GM21360 (cell line): ENCODE results near the gene CFLAR.
"Not testable (repeated sequence)": the region's sequence is repeated elsewhere in the genome, so short reads cannot be mapped to it uniquely, and the experiment has no call there.

ENCODE experiments used
- ATAC-seq: cut with Tn5 transposase; IDR thresholded peaks from one replicate; pipeline ENCODE4 v1.9.1; 2021; ENCODE audit warnings: mild to moderate bottlenecking, moderate library complexity; ENCODE audit not compliant: unreplicated experiment

Gene CFLAR

DNA sequence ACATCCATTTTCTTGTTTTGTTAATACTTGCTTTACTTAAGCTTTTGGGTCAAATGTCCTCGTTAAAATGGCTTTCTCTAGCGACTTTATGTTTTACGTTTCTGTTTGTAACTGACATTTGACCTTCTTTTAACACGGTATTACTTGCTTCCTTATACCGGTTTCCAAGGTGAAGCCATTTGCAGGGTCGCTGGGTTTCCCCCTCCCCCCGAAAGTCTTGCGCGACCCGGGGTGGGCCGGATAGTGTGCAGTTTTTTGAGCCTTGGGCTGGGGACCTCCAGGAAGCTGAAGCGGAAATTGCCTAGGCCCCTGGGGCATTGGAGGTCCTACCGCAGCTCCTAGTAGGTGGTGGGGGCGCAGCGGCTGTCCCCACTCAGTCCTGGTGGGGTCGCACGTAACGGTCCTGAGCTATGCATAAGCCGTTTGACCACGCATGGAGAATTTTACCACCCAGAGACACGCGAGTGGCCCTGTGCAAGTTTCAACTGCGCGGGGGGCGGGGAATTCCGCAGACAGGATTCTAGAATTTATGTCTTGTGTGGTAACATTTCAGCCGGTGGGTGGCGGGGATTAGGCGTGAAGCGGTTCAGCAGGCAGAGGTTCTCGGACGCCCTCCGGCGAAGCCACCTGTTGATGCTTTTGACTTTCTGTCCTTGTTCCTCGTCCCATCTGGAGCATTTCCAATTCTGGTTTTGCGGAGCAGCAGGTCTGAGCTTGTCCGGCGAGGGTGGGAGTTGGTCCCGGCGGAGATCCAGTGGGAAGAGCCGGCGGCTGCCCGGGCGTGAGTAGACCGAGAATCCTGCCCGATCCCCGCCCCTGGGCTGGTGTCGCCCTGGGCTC is 2.4 kb downstream of the CFLAR start:
- peak; percentile 37 for ATAC-seq

DNA sequence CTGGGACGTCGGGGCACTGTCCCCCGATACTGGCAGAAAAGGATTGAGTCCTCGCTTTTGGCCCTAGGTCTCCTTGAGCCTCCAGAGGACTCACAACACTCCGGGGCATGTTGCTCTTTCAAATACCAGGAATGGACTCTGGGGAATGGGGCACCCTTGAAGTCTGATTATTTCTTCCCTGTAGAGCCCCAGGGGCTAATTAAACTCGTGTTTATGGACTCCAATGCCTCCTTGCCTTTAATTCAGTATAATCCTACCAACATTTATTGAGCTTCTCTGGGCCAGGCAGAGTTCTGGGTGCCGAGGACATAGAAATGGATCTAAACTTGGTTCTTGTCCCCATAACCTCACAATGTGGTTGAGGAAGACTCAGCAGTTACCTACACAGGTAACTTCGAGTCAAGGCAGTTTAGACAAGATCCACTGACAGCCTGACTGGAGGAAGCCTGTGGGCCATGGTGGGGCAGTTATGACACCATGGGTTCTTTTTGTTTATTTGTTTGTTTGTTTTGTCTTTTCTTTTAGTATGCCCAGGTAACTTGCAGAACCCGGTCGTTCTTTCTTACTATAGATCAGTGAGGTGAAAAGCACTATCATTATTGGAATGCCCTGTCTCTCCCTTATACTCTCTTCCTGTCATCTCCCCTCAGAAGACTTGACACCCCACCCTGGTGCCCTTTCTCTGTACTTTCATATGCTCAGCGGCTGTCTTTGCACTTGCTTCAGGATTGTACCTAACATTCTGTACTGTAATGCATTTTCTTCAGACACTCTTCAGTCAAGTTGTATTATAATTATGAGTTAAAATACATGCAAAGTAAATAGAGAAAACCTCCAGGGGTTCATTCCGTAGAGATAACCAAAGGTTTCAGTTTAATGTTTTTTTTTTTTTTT is 3.2 kb downstream of the CFLAR start:
- no peak for ATAC-seq

DNA sequence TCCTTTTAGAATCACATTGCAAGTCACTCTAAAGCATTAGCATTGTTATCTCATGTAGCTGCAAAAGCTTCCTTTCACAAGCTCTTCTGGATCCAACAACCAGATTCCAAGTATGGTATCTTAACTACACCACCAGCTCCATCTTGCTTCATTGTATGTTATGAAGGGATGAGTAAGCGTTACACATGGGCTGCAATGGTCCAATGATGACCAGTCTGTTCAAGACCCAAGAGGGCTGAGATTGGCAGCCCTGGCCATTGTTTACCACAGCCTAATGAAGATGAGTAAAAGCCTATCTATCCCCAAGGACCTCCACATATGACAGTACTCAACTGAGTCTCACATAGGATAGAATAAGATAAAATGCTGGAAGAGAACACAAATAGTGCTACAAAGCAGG is 6.3 kb downstream of the CFLAR start:
- ATAC-seq: no peak

DNA sequence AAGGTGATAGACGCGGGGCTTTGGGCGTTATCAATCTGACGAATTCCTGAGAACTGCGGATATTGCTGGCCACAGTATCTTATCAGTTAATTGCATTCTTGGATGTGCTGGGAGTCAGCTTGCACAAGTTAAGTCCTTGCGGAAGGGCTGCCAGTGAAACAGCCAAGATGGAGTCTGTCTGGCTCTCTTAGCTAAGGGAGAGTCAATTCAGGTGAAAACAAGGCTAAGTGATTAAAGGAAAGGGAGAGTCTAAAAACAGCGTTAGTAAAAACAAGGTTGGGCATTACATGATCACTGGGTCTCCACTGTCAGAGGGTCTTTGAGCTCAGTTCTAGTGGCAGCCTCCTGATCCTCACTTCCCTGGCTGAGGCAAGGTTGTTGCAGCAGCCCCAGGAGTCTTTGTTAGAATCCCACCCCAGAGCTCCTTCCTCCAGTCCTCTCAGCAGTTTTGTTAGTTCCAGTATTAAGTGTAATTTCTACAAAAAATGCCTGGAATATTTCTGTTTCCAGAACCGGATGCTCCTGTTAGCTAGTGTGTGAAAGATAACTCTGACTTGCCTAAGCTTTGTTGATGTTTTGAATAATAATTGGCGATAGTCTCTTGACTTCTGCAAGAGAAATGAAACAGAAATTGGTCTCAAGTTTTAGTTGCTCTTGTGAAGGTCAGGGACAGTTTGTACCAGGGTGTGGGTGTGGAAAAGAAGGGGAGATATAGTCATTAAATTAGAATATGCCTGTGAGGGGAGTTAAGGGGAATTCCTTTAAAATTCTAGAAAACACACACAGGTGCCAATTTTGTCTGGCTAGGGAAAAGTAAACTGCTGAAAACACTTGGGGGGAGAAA is 10.6 kb downstream of the CFLAR start:
- ATAC-seq: peak; percentile 25

DNA sequence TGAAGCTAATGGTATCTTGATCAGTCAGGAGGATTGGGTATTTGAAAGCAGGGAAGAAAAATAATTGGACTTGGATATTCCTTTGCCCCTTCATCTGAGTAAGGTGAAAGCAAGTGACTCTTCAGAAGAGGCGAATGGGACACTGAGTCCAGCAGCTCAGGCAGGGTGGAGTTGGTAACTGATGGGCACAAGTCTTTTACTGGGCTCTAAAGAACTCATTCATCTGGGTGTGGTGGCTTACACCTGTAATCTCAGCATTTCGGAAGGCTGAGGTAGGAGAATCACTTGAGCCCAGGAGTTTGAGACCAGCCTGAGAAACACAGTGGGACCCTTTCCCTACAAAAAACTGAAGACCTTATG is 11.2 kb downstream of the CFLAR start:
- no peak for ATAC-seq

DNA sequence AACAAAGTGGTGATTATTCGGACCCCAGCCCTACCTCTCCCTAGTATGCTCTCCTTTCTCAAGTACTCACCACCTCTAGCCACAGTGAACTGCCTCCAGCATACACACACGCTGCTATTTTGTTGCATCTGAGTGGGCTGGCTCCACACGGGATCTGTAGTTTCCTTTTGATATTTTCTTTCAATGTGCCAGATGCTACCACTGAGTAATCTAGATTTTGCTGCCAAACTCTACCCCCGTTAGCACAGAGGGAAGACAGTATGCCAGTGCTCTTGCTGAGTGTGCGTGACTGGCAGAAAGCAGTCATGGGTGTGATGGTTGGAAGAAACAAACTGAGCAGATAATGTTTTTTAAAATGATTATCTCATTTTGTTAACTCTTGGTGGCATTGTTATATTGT is 11.6 kb downstream of the CFLAR start:
- no peak for ATAC-seq

DNA sequence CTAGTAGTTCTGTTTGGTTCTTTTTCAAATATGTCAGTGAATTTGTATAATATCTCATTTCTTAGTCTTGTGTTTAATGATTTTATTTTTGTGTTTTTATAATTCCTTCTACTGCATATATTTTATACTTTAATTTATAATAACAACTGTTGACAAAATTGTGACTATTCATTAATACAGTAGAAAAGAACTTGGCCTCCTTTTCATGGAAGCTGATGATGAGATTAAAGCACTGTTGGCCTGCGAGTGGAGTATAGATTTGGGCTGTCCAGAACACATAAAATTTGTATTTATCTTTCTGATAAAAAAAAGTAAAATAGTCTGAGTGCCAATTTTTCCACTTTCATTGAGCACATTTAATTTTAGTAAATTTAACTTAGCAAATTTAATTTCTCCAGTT is 12.1 kb downstream of the CFLAR start:
- ATAC-seq: no peak

DNA sequence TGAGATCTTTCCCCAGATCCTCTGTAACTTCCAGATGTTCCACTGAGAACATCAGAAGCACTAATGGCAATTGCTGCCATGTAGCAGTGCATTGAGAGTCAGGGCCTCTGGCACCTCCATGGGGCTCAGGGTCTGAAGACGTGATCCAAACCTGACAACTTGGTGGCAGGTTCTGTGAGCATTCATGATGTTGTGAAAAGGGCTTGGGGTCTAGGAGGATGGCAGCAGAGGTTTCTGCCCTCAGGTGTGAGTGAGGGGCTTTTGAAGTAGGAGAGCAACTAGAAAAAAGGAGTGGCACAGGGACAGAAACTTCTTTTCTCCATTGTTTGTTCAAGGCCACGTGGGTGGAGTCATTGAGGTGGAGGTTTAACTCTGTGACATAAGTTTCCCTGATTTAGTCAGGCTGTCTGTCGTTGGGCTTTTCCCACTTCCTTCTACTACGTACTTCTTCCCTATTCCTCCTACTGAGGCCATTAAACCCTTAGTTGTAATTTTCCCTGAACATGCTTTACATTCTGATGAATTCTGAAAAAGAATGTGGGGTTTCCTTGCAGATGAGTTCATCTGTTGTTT is 13.1 kb downstream of the CFLAR start:
- no peak for ATAC-seq

DNA sequence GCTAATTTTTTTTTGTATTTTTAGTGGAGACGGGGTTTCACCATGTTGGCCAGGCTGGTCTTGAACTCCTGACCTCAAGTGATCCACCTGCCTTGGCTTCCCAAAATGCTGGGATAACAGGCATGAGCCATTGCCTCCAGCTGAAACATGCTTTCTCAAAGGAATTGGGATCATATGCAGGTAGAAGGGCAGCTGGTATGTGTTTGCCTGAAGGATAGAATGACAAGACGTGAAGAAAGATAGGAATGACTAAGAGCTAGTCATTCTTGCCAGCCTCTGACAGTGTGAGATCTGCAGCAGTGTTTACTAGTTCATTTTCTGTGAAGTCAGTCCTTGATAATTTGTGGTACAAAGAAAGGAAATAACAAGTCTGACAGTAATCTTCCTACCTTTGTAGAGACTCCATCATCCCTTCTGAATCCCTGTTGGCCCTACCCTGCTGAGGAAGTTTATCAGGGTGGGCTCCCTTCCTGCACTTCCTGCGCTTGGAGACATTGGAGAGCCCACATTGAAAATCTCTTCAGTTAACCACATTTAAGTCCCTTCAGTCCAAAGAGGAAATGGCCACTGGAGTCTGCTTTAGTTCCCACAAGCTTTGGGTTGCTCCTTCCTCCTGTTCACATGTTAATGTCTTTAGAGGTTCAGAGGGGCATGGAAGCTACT is 14.7 kb downstream of the CFLAR start:
- no peak for ATAC-seq

DNA sequence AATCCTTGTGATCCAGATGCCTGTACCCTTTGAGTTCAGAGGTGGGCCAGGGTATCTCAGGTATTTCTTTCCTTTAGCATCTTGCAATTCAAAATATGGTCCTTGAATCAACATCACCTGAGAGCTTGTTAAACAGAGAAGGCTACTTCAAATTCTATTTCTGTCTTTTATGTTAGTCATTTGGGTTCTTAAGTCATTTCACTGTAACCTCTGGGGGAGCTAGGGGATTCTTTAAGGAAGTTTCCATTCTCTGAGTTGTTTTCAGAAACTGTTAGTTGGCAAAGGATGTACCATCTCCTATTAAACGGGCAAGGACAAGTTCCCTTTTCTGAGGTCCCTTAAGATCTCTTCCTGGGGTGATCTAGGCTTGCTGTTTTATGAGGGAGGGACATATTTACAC is 16.6 kb downstream of the CFLAR start:
- peak; percentile 31 for ATAC-seq

DNA sequence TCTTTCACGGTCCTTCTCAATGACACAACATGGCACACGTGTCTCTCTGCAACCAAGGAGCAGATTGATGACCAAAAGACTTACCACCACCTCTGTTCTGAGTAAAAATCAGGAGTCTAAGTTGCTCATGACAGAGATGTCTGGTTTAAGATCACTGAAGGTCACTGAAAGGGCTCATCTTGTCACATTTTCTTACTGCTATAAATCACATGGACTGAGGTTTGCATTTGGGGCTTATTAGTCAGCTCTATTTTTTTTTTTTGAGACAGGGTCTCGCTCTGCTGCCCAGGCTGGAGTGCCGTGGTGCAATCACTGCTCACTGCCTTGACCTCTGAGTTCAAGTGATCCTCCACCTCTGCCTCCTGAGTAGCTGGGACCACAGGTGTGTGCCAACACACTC is 19.4 kb downstream of the CFLAR start:
- ATAC-seq: no peak

DNA sequence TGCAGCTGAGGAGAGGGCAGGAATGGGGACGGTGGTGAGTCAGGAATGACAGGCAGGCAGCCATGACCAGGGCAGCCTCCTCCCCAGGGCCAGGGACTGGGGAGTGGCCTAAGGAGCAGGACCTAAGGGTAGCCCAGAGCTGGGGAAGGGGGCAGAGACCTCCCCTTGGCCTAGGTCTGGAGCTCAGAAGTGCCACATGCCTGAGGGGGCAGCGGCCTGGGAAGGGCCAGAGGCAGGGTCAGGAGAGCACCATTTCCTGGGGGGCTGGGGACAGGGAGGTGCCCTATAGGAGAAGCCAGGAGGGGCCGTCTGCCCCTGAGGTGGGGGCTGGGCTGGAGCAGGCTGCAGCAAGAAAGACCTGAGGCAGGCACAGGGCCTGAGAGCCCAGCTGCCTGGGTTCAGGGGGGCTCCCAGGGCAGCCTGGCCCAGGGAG is 20.9 kb downstream of the CFLAR start:
- ATAC-seq: no peak

DNA sequence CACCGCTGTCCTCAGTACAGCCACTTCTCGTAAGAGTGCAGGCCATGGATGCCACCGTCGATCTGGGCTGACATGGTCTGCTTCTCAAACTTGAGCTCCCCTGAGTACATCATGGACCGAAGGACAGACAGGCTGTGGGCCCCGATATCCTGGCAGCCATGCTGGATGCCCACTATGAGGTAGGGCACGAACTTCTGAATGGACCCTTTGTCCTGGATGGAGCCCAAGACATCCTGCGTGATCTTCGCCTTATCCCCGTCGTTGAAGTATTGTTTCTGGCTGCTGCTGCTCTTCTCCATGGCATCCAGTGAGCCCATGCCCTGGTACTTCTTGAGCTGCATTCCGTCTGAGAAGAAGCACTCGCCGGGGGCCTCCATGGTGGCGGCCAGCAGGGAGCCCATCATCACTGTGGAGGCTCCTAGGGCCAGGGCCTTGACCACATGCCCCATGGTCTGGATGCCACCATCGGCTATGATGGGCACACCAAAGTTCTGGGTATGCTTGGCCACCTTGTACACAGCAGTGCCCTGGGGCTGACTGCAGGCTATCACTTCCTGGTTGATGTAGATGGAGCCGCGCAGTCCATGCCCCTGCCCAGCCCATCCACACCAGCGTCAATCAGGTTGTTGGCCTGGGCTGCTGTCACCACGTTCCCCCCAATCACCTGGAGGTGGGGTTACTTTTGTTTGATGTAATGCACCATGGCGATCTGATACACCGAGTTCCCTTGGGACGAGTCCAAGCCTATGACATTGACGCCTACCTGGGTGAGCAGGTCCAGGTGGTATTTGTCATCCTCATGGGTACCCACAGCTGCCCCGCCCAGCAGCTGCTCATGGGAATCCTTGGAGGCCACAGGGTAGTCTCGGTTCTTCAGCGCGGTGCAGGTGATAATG is 21.8 kb downstream of the CFLAR start:
- no peak for ATAC-seq

DNA sequence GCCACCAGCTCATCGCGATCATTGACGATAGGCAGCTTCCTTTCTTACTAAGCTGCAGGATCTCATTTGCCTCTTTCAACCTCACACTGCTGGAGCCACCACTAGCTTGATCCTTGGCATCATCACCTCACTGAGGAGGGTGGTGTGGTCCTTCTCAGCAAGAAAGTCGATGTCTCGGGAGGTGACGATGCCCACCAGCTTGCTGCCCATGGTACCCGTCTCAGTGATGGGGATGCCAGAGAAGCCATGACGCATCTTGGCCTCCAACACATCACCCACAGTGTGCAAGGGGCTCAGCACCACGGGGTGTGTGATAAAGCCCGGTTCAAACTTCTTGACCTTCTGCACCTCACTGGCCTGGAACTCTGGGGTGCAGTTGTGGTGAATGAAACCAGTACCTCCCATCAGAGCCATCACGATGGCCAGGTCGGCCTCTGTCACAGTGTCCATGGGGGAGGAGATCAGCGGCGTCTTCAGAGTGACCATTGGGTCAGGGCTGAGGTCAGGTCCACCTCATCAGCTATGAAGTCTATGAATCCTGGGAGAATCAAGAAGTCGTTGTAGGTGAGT is 22.5 kb downstream of the CFLAR start:
- no peak for ATAC-seq

DNA sequence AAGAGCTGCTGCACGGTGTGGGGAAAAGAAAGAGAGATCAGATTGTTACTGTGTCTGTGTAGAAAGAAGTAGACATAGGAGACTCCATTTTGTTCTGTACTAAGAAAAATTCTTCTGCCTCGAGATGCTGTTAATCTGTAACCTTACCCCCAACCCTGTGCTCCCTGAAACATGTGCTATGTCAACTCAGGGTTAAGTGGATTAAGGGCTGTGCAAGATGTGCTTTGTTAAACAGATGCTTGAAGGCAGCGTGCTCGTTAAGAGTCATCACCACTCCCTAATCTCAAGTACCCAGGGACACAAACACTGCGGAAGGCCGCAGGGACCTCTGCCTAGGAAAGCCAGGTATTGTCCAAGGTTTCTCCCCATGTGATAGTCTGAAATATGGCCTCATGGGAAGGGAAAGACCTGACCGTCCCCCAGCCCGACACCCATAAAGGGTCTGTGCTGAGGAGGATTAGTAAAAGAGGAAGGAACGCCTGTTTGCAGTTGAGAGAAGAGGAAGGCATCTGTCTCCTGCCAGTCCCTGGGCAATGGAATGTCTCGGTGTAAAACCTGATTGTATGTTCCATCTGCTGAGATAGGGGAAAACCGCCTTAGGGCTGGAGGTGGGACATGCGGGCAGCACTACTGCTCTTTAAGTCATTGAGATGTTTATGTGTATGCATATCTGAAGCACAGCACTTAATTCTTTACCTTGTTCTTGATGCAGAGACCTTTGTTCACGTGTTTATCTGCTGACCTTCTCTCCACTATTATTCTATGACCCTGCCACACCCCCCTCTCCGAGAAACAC is 23.2 kb downstream of the CFLAR start:
- ATAC-seq: not testable (repeated sequence)

DNA sequence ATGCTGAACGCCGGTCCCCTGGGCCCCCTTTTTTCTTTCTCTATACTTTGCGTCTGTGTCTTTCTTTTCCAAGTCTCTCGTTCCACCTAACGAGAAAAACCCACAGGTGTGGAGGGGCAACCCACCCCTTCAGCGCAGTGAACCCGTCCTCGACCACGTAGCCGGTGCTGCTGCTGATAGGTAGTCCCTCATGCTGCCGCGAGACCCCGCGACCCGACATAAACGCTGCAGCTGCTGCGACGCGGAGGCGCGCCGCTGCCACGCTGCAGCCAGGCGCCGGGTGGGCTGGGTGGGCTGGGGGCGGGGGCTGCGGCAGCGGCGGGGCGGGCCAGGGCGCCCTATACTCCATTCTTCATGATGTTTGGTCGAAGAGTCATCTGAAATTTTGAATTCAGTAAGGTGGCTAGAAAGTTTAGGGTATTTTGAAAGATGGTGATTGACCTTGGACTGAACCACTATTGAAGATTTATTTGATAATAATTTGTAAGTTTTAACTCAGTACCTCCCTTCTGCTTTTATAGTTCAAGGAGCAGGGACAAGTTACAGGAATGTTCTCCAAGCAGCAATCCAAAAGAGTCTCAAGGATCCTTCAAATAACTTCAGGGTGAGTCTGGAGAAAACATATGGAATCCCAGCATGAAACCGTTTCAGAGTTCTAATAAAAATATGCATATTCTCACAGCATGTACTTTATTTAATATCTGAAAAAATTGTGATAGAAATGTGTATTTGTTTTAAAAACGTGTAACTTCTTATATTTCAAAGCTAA is 24.1 kb downstream of the CFLAR start:
- ATAC-seq: no peak
